EH (cell line): ENCODE measurements around the gene TNS1.

Source experiments
- DNase-seq: peaks from one replicate; pipeline ENCODE4 v3.0.0-alpha.2; 2015; ENCODE audit warnings: low read depth

TNS1 gene

GRCh38 chr2:217912098-217913024 lies 90.4 kb downstream of the TNS1 start:
- no peak for DNase-seq

- DNase-seq: peak; percentile 37
Measured at GRCh38 chr2:217911283-217912097, 91.3 kb downstream of the TNS1 start.

GRCh38 chr2:217910875-217911212 lies 92.0 kb downstream of the TNS1 start:
- DNase-seq: no peak

DNA sequence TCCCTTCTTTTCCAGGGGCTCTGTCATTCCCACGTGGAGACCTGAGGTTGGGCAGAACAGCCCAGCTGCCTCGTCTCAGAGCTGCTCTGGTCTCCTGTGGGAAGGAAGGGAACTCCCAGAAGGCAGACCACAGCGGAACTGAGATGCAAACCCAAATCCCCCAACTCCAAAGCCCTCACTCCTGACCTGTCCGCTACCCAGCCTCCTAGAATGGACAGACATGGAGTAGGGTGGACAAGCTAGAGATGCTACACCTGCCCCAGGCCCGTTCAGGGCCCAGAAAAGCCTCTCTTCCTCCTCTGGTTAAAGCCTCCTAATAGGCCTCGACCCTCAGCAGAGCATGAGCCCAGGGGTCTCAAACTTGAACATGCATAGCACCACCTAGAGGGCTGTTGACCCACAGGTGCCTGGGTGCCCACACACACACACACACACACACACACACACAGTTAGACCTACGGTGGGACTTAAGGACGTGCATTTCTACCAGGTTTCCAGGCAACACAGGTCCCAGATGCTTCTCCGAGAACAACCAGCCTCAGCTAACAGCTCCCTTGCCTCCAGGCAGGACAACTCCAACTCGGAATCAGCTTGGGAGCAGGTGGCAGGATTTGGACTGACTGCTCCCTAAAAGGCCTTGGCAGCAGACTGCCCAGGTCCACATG lies 93.5 kb downstream of the TNS1 start:
- DNase-seq: no peak

- DNase-seq: no peak
Measured at GRCh38 chr2:217908544-217908943, 94.3 kb downstream of the TNS1 start.

- no peak for DNase-seq
Measured at GRCh38 chr2:217907266-217907665, 95.5 kb downstream of the TNS1 start.

DNA sequence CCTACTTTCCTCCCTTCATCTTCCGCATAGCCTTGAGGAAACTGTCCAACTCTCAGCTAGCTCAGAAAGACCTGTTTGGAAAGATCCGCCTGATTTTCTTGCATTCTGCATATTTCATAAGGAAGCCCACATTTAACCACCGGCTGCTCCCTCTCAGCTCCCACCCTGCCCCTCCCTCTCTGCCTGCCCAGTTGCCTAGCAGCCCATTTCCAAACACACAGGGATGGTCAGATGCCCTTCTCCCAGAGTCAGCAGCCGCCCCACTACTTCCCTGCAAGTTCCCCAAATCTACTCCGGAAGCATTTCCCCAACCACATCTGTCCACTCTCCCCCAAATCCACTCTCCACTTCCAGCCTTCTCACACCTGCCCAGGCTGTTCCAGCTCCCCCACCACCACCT lies 96.0 kb downstream of the TNS1 start:
- no peak for DNase-seq

DNA sequence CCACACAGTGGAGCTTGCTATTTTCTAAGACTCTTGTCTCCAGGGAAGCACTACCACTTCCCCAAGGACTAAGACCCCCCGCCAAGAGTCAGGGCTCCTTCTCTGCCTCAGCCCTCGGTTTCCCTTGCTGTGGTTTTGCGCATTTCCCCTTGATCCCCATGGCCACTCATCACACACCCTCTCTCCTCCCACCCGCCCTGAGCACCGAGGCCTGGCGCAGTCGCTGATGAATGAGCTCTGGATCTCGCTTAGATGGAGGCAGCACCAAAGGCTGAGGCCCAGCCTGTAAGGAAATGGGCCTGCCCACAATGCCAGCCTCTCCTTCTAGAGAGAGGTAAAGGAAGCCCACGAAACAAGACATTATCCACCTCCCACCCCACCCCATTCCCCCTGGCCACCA lies 96.9 kb downstream of the TNS1 start:
- no peak for DNase-seq

DNA sequence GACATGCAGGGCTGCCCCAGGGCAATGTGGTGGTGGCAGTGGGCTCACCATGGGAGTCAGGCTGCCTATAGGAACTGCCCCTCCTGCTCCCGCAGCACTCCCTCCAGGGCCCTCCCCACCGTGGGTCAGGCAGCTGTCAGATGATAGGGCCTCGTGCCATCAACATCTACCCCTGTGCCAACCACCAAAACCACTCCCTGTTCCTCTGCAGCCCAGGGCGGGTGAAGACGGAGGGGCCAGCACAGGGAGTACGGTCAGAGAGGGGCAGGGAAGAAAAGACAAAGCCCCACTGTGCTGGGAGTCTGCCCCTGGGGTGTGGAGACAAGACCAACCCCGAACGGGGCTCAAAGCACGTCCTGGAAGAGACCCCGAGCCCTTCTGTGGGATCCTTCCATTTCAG lies 97.4 kb downstream of the TNS1 start:
- no peak for DNase-seq

DNA sequence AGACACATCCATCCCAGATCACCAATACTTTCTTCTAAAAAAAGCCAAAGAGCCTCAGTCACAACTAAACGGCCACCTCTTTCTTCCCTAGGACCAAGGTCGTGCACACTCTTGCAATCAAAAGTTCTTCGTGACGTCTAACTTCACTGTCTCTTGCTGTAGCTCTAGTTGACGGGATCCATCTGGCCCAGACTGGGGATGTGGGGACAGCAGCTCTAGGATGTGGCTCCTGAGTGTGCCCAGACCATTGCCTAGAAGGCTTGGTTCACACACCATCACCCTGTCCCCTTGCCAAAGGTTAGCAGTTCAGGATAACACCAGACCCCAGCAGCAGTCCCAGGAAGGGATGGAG lies 98.2 kb downstream of the TNS1 start:
- DNase-seq: no peak

DNA sequence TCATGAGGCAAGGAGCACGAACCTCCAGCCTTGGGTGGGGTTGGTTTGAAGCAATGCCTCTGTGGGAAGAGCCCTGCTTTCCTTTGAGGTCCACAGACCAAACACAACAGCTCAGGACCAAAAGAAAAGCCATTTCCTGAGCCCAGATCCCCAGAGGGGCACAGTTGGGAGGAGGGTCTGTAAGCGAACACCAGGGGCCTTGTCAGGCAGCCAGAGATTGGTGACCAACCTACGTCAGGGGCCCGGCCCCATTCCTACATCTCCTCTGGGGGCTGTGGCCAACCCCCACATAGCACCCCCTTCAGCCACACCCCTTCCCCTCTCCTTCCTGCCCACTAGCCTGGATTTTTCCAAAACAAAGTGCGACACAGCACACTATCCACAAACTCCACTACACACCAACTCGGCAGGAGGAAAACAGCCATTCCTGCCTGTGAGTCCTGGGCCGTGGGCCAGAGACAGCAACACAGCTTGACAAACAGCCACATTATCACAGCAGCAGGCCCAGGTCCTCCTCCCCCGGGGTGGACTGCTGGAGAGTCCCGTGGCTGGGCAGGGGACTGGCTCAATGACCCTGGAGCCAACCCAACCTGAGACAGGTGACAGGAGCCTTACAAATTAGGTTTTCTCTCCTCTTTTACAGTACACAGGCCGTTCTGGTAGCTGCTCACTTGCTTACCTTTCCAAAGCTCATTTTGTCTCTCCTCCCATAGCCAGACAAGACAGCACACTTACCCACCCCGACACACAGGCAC lies 98.8 kb downstream of the TNS1 start:
- DNase-seq: peak; percentile 54

DNA sequence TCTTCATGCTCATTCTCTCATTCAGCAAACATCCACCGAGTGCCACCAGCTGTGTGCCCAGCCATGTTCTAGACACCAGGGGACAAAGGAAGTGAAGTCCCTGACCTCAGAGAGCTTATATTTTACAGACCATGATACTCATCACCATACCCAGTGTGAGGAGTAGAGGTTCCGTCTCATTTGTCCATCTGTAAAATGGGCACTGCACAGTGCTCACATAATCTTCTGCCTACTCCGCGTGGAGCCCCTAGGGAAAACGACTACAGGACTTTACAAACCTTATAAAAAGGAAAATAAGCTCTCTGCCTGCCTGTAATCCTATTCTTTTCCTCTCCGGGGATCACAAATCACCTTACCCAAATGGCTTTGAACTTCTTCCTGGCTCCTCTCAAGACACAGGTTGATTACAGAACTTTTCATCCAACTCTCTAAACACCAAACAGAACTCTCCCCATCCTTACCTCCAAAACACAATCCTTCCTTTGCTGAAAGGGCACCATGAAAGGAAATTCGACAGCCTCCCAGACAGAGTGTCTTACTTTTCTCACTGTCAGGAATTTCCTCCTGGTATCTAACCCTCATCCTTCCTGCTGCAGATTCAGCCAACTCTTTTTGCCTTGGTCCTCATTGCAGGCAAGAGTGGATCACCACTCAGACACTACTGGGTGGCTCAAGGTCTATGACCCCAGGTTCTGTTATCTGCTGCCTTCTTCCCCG lies 99.5 kb downstream of the TNS1 start:
- no peak for DNase-seq

DNA sequence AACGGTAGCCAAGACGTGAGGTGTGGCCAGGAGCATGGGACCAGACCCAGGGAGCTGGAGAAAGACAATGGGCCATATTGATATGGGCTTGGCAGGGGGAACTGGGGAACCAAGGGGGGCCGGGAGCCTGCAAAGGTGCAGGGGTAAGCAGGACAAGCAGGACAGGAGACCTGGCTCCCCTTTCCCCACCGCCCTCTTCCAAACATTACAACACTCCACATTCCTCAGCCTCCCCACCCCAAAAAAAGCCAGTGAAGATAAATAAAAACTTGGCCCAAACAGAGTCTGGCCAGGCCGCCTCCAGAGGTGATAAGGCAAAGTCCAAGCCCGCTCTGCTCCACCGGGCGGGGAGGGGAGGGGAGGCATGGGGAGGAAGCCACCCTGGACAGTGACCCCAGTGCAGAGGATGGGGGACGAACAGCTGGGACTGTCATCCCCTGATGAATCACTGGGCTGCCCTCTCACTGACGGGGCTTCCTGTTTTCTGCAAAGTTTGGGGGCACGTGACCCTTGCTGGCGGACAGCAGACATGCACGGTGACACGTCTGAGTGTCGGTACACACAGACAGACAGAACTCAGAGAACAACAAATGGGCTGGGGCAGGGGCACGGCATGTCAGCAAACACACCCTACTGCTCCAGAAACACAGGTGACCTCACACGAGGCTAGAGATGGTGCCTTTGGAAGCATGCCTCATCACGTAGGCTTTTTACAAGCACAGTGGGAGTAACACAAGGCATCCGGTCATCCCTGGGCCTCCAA lies 100.2 kb downstream of the TNS1 start:
- DNase-seq: peak; percentile 86

GRCh38 chr2:217901835-217902378 lies 100.9 kb downstream of the TNS1 start:
- DNase-seq: peak; percentile 85

GRCh38 chr2:217901400-217901799 lies 101.4 kb downstream of the TNS1 start:
- DNase-seq: no peak

- DNase-seq: no peak
Measured at GRCh38 chr2:217900780-217901360, 101.9 kb downstream of the TNS1 start.

- DNase-seq: peak; percentile 29
Measured at GRCh38 chr2:217900010-217900779, 102.6 kb downstream of the TNS1 start.

DNA sequence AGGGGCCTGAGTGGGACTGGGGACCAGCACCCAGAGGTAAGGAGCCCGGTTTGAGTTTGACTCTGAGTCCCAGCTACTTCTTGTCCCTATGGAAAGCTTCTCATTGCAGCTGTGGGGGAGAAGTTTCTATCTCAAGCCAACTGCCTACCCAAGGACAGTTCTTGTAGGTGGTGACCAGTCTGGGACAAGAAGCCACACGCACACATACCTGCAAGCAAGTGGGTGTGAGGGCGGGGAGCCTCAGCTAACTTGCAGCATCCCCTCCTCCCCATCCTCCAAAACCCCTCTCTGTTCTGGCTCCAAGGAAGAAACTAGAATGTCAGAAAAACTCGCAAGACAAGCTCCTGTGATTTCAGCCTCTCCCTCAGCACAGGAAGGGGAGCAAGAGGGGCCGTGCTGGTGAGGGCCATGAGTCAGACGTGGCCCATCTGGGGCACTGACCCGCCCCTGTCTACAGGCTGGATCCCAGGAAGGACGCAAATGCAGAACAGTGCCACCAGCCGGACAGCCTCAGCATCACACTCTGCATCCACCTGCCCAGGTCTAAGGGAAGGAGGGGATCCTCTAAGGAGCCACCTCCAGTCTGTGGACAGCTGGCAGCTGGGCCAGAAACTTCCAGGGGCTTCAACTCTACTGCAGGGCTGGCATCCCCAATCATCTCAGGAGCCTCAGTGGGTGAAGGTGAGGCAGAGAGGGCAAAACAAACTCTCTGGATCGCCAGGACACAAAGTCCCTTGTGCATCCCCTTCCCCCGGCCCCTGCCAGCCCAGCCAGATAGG lies 103.4 kb downstream of the TNS1 start:
- peak; percentile 94 for DNase-seq
